Stimulated activated CD4-positive, alpha-beta T cell treated with anti-CD3 and anti-CD28 coated beads, Interleukin-1b, Interleukin-23, amount 100 ng/mL, for 1 hour (primary cell): ENCODE data around the gene CDKL4.
"Not testable (repeated sequence)": the region's sequence is repeated elsewhere in the genome, so short reads cannot be mapped to it uniquely, and the experiment has no call there.

Experiments
- DNase-seq, 2 donors: peaks; one replicate each; pipeline ENCODE4 v3.0.0-alpha.2; 2020; ENCODE audit warnings: low read depth in 2 of 2

Gene CDKL4

GRCh38 chr2:39232141-39232540 lies 11.6 kb downstream of the CDKL4 start:
- no peak for DNase-seq

- no peak for DNase-seq
Observed at GRCh38 chr2:39228413-39229209, 15.2 kb downstream of the CDKL4 start.

- DNase-seq, result peak; percentile 62 to 74
Observed at GRCh38 chr2:39227628-39228412, 15.9 kb downstream of the CDKL4 start.

GRCh38 chr2:39225567-39225966 lies 18.2 kb downstream of the CDKL4 start:
- DNase-seq, result no peak

- no peak for DNase-seq
Observed at GRCh38 chr2:39223909-39224308, 19.9 kb downstream of the CDKL4 start.

- DNase-seq, result no peak
Observed at GRCh38 chr2:39221459-39221858, 22.3 kb downstream of the CDKL4 start.

GRCh38 chr2:39220136-39220535 lies 23.6 kb downstream of the CDKL4 start:
- DNase-seq, result no peak

GRCh38 chr2:39218391-39218790 lies 25.4 kb downstream of the CDKL4 start:
- DNase-seq, result no peak

GRCh38 chr2:39217192-39217550 lies 26.6 kb downstream of the CDKL4 start:
- DNase-seq, result no peak

- DNase-seq, result peak; percentile 4 to 36
Observed at GRCh38 chr2:39216346-39217191, 27.2 kb downstream of the CDKL4 start.

- DNase-seq, result no peak
Observed at GRCh38 chr2:39215545-39215944, 28.2 kb downstream of the CDKL4 start.

- no peak for DNase-seq
Observed at GRCh38 chr2:39213015-39213414, 30.8 kb downstream of the CDKL4 start.

- DNase-seq, result no peak
Observed at GRCh38 chr2:39210846-39211245, 32.9 kb downstream of the CDKL4 start.

GRCh38 chr2:39203382-39203781 lies 40.4 kb downstream of the CDKL4 start:
- no peak for DNase-seq

- no peak for DNase-seq
Observed at GRCh38 chr2:39202639-39203369, 41.0 kb downstream of the CDKL4 start.

- not testable (repeated sequence) for DNase-seq
Observed at GRCh38 chr2:39197003-39197402, 46.8 kb downstream of the CDKL4 start.

GRCh38 chr2:39194686-39195085 lies 49.1 kb downstream of the CDKL4 start:
- DNase-seq, result no peak

- DNase-seq, result no peak
Observed at GRCh38 chr2:39188960-39189494, 54.7 kb downstream of the CDKL4 start.

- no peak for DNase-seq
Observed at GRCh38 chr2:39183673-39184072, 60.1 kb downstream of the CDKL4 start.

GRCh38 chr2:39181297-39181696 lies 62.5 kb downstream of the CDKL4 start:
- no peak for DNase-seq
